HG03457 (cell line): ENCODE measurements around the gene NAXD.
"Not testable (repeated sequence)": the region's sequence is repeated elsewhere in the genome, so short reads cannot be mapped to it uniquely, and the experiment has no call there.

ENCODE experiments used
- ATAC-seq: cut with Tn5 transposase; IDR thresholded peaks from one replicate; pipeline ENCODE4 v1.9.1; 2021; ENCODE audit warnings: moderate number of reproducible peaks; ENCODE audit not compliant: unreplicated experiment

Gene NAXD

DNA sequence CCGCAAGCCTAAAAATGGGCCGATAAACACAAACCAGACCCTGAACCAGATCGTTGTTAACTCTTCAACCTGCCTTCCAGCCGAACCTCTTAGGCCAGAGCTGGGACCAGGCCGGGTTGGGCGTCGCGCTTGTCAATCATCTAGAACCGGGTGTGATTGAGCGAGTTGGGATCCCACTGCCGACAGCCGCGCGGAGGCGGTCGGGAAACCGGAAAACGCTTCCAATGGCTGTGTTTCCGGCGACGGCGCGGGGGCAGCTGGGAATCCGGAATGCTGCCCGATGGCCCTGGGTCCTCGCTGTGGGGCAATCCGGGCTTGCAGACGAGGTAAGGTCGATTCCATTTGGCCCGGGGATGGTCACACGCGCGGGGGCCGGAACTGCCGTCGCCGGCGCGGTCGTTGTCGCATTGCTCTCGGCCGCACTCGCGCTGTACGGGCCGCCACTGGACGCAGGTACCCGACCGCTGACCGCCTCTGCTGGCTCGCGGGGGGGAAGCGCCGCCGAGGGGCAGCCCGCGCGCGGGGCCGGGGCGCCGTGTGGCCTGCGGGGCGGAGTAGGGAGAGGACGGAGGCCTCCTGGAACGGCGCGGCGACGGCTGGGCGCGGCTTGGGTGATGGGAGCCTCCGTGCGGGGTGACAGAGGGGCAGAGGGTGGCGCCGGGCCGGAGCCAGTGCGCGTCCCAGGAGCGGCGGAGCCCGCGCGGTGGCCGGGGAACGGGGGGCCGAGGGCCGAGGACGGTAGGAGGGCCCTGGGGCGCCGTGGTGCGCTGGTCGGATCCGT is at the start of gene NAXD:
NAXD (plus strand) TSS at position 224 of the 781 bp plus-strand sequence; CDS start at position 281, 57 bp downstream.
- ATAC-seq = peak; percentile 71

- ATAC-seq = no peak
Measured at GRCh38 chr13:110566171-110566570, 49.2 kb upstream of the NAXD start.

DNA sequence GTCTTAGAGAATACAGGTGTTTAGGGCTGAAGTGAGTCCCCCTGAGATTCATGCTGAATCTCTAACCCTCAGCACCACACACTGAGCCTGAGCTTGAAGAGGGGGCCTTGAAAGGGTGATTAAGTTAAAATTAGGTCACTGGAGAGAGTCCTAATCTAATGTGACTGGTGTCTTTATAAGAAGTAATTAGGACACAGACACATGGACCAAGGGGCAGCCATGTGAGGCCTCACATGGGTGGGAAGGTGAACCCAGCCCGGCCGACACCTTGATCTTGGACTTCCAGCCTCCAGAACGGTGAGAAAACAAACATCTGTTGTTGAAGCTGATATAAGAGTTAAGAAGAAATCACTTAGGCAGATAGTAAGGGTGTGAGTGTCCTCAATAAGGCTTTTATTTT is 46.7 kb upstream of the NAXD start:
- no peak for ATAC-seq

GRCh38 chr13:110569962-110570361 is 45.4 kb upstream of the NAXD start:
- not testable (repeated sequence) for ATAC-seq

DNA sequence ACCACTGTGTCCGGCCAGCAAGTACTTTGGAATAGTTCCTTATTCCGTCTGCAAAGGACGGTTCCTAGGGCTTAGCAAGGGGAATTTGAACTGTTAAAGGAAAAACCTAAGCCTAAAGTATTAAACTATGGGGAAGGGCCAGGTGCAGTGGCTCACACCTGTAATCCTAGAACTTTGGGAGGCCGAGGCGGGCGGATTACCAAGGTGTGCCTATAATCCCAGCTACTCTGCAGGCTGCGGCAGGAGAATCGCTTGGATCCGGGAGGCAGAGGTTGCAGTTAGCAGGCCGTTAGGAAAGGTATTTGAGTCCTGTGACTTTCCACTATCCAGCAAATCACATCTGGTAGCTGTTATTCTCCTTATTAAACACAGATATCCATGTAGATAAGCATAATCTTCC is 44.5 kb upstream of the NAXD start:
- no peak for ATAC-seq

DNA sequence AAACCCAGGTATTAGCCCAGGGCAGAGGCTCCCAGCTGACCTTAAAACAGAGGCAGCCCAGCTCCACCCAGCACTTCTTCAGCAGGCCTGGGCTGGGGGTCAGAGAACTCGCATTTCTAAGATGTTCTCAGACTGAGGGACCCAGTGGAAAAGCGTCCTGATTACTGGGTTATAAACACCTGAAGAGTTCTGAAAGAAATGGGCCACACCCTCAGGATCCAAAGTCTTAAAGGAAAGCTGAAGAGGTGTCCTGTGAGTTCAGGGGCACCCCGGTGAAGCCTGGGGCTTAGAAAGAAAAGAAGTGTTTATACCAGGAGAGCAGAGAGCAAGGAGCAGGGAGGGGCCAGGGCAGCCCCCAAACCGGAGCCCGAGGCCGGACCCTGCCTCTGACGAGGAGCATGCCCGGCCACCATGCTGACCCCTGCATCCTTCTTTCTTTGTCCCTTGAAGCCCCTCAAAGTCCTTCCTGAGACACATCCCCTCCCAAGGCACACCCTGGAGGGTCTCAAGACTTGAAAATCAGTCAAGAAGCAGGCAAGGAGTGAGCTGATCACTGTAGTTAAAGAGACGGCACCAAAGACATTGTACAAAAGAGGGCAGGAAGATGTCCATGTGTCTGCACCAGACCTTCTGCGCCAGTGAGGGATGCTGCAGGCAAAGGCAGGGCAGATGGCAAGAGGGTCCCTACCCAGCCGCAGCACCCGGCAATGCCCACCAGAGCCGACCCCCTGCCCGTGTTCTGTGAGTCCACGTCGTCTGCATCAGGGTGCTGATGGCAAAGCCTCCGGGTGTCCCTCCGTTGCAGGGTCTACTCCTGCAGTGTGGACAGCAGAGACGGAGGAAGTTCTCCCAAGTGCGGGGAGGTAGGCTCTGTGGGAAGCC is 43.2 kb upstream of the NAXD start:
- no peak for ATAC-seq

GRCh38 chr13:110572778-110573118 is 42.6 kb upstream of the NAXD start:
- no peak for ATAC-seq

DNA sequence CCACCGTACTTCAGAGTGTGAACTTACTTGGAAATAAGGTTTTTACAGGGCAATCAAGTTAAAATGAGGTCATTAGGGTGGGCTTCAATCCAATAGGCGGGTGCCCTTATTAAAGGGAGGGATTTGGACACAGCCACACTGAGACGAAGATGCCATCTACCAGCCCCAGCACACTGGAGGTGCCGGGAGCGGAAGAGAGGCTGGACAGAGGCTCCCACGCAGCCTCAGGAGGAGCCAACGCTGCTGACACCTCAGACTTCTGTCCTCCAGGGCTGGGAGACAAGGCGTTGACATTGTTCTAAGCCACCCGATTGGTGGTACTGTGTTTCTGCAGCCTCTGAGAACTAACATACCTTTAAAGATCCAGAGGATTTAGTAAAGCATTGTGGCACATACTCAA is 41.2 kb upstream of the NAXD start:
- no peak for ATAC-seq

GRCh38 chr13:110575322-110576069 is 39.8 kb upstream of the NAXD start:
- peak; percentile 87 for ATAC-seq

- no peak for ATAC-seq
Measured at GRCh38 chr13:110576070-110576394, 39.3 kb upstream of the NAXD start.

DNA sequence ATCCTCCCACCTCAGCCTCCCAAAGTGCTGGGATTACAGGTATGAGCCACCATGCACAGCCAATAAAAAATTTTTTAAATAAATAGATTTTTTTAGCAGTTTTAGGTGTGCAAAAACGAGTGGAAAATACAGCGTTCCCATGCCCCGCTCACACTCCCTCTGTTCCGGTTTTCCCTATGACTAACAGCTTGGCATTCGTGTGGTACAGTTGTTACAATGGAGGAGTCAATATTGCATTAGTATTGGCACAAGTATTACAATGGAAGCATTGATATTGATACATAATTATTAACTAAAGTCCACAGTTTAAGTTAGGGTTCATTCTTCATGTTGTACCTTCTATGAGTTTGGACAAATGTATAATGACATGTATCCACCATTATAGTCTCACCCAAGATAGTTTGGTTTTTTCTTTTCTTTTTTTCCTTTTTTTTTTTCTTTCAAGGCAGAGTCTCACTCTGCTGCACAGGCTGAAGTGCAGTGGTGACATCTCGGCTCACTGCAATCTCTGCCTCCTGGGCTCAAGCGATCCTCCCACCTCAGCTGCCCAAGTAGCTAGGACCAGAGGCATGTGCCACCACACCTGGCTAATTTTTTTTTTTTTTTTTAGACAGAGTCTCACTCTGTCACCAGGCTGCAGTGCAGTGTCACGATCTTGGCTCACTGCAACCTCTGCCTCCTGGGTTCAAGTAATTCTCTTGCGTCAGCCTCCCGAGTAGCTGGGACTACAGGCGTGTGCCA is 38.4 kb upstream of the NAXD start:
- no peak for ATAC-seq

- ATAC-seq = no peak
Measured at GRCh38 chr13:110578363-110578762, 37.0 kb upstream of the NAXD start.

DNA sequence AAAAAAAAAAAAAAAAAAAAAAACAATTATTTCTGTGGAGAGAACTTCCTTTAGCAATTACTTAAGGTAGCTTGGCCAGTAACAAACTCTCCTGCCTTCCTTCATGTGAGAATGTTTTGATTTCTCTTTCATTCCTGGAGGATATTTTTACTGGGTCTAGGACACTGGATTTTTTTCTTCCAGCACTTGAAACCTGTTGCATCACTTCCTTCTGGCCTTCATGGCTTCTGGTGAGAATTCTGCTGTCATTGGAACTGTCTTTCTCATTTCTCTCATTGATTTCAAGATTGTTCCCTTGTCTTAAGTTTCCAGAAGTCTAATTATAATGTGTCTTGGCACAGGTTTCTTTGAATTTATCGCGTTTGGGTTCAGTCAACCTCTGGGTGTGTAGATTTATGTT is 34.5 kb upstream of the NAXD start:
- ATAC-seq = no peak

- ATAC-seq = no peak
Measured at GRCh38 chr13:110581506-110582185, 33.7 kb upstream of the NAXD start.

GRCh38 chr13:110582421-110582954 is 32.9 kb upstream of the NAXD start:
- no peak for ATAC-seq

GRCh38 chr13:110583178-110583865 is 32.0 kb upstream of the NAXD start:
- no peak for ATAC-seq

GRCh38 chr13:110589793-110590390 is 25.5 kb upstream of the NAXD start:
- no peak for ATAC-seq

DNA sequence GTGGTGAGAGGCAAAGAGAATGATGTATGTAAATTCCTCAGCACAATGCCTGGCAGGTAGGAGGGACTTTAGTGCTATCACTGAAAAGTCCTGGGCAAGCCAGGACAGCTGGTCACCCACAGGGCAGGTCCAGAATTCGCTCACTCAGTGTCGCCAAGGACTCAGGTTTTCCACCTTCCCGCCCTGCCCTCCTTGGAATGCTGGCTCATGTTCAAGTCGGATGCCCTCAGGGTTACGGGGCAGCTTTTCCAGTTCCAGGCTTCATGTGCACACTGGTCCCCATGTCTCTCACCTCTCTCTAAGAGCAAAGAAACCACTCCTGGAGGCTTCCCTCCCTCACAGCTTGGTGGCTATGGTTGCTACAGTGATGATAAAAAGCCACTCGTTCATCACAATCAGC is 24.8 kb upstream of the NAXD start:
- no peak for ATAC-seq

DNA sequence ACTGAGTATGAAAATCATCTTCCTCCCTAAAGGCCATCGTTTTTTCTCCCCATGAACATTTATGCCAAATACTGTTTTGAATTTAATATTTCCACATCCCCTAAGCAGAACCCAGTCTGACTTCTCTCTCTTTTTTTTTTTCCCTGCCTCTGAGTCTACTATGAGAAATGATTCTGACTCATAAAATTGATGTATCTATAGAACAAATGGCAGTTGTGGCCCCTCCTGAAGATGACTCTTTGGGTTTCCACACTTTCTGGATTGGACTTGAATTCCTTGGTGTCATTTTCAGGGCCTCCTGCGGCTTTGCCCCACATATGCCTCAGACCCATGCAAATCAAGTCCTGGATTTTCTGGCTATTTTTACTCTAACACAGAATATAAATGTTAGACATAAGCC is 22.7 kb upstream of the NAXD start:
- ATAC-seq = no peak
